Right renal pelvis (tissue), 4 donors: ENCODE data around the gene NSUN6. TPM values are rescaled to one million over a fixed set of nuclear protein-coding genes. Genes with fewer than 3 reads are reported as not detected.
A peak's percentile ranks its signal among the peaks of the same experiment; 100 is the strongest.
"Not testable (repeated sequence)": the region's sequence is repeated elsewhere in the genome, so short reads cannot be mapped to it uniquely, and the experiment has no call there.

ENCODE experiments used
- DNase-seq, 4 donors: peaks; one replicate each; pipeline ENCODE4 v3.0.0-alpha.2; 2013; ENCODE audit warnings: low read depth in 4 of 4, low spot score in 3 of 4, missing footprints in 1 of 4
- polyA plus RNA-seq, 4 donors: library from polyadenylated mRNA; unstranded; fragments of 120-200 nt; gene quantifications; one replicate each; pipeline ENCODE4 v1.2.1, GENCODE V29; 2013; ENCODE audit not compliant: insufficient read length in 4 of 4

Gene NSUN6
- polyA plus RNA-seq, 4 donors, result 21.6 to 32.4 (median 22.6) TPM

DNA sequence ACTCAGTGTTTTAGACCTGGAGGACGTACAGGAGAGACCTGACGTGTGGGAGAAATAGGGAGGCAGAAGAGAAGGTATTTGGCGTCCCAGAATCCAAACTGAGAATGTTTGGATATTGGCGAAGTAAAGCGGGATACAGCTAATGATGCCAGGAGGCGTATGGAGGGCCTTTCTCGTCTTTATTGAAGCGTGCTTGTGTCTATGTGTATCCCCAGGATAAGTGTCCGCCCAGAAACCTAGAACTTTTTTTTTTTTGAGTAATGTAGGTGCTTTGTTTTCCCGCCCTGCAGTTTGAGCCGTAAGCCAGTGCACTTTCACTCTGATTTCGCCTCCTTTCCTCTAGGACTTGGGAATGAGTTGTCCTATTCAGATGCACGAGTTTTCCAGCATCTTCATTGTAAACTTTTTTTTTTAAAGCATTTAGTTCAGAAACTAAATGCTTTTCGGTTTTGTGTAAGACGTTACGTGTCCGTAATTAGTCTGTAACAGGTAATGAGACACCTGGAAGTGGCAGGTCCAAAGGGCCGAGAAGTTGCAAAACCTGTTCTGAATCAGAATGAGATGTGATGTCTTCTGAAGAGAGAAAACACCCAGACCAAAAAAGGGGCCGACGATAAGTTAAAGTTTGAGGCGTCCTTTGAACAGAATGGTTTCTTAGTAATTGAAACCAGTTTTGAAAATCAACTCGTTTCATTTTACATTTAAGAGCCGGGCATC, 8.6 kb upstream of the NSUN6 start:
- DNase-seq, result no peak

GRCh38 chr10:18659125-18659818, 7.9 kb upstream of the NSUN6 start, which contains the start of gene ARL5B:
ARL5B (plus strand) TSS chr10:18659431; CDS start chr10:18659638, 207 bp downstream.
- DNase-seq, result peak; percentile 95 to 96 (median 96)

- no peak for DNase-seq
Measured at GRCh38 chr10:18658271-18659124, 7.1 kb upstream of the NSUN6 start.

- no peak for DNase-seq
Measured at GRCh38 chr10:18656724-18657123, 5.3 kb upstream of the NSUN6 start.

- DNase-seq, result no peak
Measured at GRCh38 chr10:18653112-18653511, 1.7 kb upstream of the NSUN6 start.

- no peak for DNase-seq
Measured at GRCh38 chr10:18650404-18650997, 886 bp downstream of the NSUN6 start.

DNA sequence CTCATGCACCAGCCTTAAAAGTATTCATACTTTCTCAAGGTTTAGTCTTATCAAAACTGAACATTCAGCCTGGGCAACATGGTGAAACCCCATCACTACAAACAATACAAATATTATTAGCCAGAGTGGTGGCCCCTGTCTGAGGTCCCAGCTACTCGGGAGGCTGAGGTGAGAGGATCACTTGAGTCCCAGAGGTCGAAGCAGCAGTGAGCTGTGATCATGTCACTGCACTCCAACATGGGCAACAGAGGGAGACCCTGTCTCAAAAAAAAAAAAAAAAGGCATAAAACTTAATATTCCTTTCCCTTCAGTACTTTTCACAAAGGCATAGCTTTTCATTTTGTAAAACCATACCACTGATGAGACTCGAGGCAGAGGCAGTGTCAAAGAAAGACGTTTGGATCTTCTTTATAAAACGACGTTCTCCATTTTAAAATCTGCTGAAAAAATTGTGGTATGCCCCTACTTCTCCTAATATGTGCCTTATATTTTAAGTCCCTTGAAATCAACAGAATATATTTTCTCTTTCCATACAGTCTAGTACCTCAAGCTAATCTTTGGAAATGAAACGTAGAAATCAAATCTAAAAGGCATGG, 1.9 kb downstream of the NSUN6 start:
- DNase-seq, result no peak

DNA sequence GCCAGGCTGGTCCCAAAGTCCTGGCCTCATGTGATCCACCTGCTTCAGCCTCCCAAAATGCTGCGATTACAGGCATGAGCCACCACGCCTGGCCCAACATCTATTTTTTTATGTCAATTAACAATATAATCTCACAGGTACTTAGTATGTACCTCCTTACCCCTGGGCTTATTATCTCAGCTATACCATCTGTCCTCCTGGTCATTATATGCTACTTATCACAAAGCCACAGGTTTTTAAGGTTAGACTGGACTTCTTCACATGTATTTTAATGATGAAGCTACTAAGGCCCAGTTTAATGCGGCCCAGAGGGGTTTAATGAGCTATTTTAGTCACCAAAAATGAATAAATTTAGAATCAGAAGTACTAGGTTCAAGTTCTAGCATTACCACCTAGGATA, 3.4 kb downstream of the NSUN6 start:
- no peak for DNase-seq

DNA sequence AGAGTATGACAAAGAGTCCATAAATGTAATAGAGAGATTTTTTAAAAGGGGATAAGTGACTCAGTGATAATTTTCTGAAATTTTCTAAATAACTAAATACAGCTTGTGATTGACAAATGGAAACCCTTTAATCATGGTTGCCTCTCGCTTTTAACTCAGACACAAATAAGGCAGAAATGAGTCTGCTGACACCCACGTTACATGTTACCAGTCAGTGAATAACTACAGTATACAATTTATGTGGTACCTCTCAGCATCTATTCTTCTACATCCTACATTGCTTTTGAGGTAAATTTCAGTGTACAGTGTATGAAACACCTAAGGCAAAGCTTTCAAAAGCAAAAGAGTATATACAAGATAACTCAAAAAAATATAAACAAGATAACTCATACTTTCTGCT, 4.2 kb downstream of the NSUN6 start:
- no peak for DNase-seq

- DNase-seq, result not testable (repeated sequence)
Measured at GRCh38 chr10:18639719-18640118, 11.7 kb downstream of the NSUN6 start.

DNA sequence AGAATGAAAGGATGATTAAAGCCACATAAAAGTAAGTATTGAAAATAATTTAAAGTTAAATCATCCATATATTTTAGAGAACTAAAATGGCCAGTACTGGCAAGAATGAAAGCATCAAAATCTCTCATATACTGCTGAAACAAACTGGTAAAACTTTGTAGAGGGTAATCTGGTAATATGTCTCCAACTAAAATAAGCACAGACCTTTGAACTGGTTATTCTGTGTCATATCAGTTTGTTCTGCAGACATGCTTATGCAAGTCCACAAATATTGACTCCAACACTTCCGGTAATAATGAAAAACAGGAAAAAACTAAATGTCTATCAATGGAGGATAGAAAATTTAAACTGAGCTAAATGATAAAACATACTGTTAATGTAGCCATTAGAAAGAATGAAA, 14.0 kb downstream of the NSUN6 start:
- not testable (repeated sequence) for DNase-seq

DNA sequence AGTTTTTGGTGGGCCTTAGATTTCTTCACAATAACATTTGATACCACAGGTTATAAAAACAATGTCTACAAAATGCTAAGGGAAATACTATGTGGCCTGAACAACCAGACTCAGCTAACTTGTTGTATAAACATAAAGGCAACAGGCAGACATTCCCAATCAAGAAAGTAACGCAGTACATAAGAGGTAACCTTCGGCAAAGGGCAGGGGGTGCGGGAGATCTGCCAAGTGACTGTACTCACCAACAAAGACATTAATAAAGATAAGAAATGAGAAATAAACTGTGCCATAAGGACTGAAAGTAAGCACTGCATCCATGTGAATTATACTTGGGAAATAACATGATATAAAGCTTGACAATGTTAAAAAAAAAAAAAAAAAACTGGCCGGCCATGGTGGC, 15.4 kb downstream of the NSUN6 start:
- DNase-seq, result no peak

DNA sequence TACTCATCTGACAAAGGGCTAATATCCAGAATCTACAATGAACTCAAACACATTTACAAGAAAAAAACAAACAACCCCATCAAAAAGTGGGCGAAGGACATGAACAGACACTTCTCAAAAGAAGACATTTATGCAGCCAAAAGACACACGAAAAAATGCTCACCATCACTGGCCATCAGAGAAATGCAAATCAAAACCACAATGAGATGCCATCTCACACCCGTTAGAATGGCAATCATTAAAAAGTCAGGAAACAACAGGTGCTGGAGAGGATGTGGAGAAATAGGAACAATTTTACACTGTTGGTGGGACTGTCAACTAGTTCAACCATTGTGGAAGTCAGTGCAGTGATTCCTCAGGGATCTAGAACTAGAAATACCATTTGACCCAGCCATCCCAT, 18.9 kb downstream of the NSUN6 start:
- DNase-seq, result not testable (repeated sequence)

- DNase-seq, result peak in 2 of 4 donors; percentile 14 to 31
Measured at GRCh38 chr10:18627452-18628018, 23.9 kb downstream of the NSUN6 start.

GRCh38 chr10:18625886-18626285, 25.5 kb downstream of the NSUN6 start:
- DNase-seq, result no peak

DNA sequence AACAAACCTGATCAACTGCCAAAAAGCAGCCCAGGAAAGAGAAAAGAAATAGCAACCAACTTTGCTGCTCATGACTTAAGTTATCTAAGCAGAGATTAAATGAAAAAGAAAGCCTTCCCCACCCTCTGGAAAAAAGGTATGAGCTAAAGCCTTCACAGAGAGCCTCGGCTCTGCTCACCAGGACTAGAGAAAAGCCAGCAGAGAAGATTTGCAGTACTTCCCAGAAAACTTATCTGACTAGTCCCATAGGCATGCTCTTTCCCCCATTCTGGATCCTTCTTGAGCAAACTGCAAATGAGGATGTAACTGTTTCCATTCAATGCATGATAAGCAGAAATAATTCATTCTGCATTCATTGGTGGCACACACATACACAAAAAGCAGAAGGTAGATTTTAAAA, 27.7 kb downstream of the NSUN6 start:
- not testable (repeated sequence) for DNase-seq

DNA sequence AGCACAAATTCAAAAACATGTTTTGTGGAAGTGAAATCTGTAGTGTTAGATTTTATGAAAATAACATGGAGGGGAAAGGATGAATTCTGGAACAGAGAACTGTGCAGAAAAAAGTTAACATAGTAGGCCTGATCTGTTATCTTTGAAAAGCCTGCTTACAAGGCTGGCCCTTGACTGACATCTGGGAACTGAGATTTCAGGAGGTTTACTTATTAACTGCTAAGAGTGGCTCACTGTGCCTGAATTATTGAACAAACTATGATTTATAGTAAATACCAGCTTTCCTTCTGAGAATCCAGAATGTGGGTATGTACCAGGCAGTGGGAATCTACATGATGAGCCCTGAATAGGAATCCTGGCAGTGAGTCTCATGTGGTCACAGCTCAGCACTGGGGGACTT, 30.5 kb downstream of the NSUN6 start:
- no peak for DNase-seq

DNA sequence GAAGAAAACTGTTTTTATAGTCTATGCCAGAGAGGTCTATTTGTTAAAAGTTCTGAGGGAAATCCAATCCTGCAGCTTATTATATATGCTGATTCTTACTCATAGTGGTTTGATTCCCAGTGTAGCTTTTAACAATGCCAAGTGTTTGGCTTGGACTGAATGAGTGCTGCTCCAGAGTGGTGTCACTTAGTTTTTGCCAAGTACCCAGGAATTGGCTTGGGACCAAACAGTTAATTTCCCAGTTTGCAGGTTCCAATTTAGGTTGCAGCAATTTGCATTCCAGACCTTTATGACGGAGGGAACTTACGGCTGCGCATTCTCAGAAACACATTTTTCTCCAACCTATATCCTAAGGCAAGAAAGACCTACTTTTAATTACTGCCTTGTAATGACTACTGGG, 32.4 kb downstream of the NSUN6 start:
- no peak for DNase-seq

GRCh38 chr10:18616337-18616736, 35.0 kb downstream of the NSUN6 start:
- no peak for DNase-seq

DNA sequence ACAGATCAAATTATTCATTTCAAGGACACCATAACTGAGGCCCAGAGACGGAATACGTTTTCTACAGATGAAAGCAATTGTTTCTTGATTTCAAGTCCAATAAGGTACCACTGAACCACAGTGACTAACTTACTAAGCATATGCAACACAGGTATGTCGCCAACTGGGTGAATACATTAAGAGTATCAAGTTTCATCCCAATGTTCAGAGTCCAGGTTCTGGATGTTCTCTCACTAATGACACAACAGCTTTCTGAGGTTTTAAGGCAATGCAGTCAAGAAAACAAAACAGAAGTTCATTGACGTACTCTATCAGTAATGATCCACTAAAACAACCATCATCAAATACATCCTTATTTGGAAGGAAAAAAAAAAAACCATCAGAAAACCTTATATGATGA, 35.8 kb downstream of the NSUN6 start:
- no peak for DNase-seq
